Measurements from ENCODE around the gene CCNL2. TPM values are rescaled to one million over a fixed set of nuclear protein-coding genes. Genes with fewer than 3 reads are reported as not detected.
"Not testable (repeated sequence)": the region's sequence is repeated elsewhere in the genome, so short reads cannot be mapped to it uniquely, and the experiment has no call there.

The CCNL2 gene
- 119 and 120 TPM in 2 replicates for total RNA-seq

- intact Hi-C loops (cut with micrococcal nuclease): loop anchor here (1.0 to 2.0 kb wide), 10 partner anchors 8 to 283 kb away; partner anchors contain the start of genes ATAD3A, ATAD3B, AURKAIP1 and C1orf159
Observed at GRCh38 chr1:1399187-1399871, at the start of gene CCNL2. Gene CCNL2, minus strand, starts transcription at chr1:1399335. Its CDS starts 29 bp downstream, at chr1:1399306.

- intact Hi-C loops (cut with micrococcal nuclease): not testable (repeated sequence)
Observed at GRCh38 chr1:1446631-1447030, 47.5 kb upstream of the CCNL2 start.

GRCh38 chr1:1442069-1442770, 43.1 kb upstream of the CCNL2 start:
- intact Hi-C loops (cut with micrococcal nuclease): no loop called here

GRCh38 chr1:1441002-1441888, 42.1 kb upstream of the CCNL2 start:
- intact Hi-C loops (cut with micrococcal nuclease): no loop called here

- intact Hi-C loops (cut with micrococcal nuclease): no loop called here
Observed at GRCh38 chr1:1440262-1441001, 41.3 kb upstream of the CCNL2 start.

- intact Hi-C loops (cut with micrococcal nuclease): no loop called here
Observed at GRCh38 chr1:1439546-1440261, 40.6 kb upstream of the CCNL2 start.

- intact Hi-C loops (cut with micrococcal nuclease): no loop called here
Observed at GRCh38 chr1:1438531-1439381, 39.6 kb upstream of the CCNL2 start.

- intact Hi-C loops (cut with micrococcal nuclease): no loop called here
Observed at GRCh38 chr1:1437904-1438376, 38.8 kb upstream of the CCNL2 start.

GRCh38 chr1:1437033-1437903, 38.1 kb upstream of the CCNL2 start:
- intact Hi-C loops (cut with micrococcal nuclease): no loop called here

- intact Hi-C loops (cut with micrococcal nuclease): no loop called here
Observed at GRCh38 chr1:1436630-1437032, 37.5 kb upstream of the CCNL2 start.

GRCh38 chr1:1435911-1436629, 36.9 kb upstream of the CCNL2 start:
- intact Hi-C loops (cut with micrococcal nuclease): loop anchor here (1.0 kb wide), 1 partner anchor 35 kb away; the partner anchor contains the start of gene ATAD3B

- intact Hi-C loops (cut with micrococcal nuclease): loop anchor here (1.0 kb wide), 1 partner anchor 36 kb away; the partner anchor contains the start of gene ATAD3B
Observed at GRCh38 chr1:1435106-1435903, 36.2 kb upstream of the CCNL2 start, which contains the start of gene VWA1. Gene VWA1, plus strand, starts transcription at chr1:1435690. Its CDS starts 59 bp downstream, at chr1:1435749.

- intact Hi-C loops (cut with micrococcal nuclease): loop anchor here (1.0 kb wide), 1 partner anchor 37 kb away; the partner anchor contains the start of gene ATAD3B
Observed at GRCh38 chr1:1434824-1435105, 35.6 kb upstream of the CCNL2 start.

- intact Hi-C loops (cut with micrococcal nuclease): no loop called here
Observed at GRCh38 chr1:1434131-1434823, 35.1 kb upstream of the CCNL2 start.

- intact Hi-C loops (cut with micrococcal nuclease): no loop called here
Observed at GRCh38 chr1:1433804-1434130, 34.6 kb upstream of the CCNL2 start.

All from T-helper 1 cell treated with Interleukin-12 subunit alpha and Interleukin-12 subunit beta and Interleukin-4 antibody, amounts not matched to agents 30 ng/mL and 1 ng/mL, for 36 hours (primary cell).